Vagina (tissue), 2 donors: ENCODE data around the gene ACOT13.
"Not testable (repeated sequence)": the region's sequence is repeated elsewhere in the genome, so short reads cannot be mapped to it uniquely, and the experiment has no call there.

Source experiments
- CTCF ChIP-seq, 3 experiments: fragments of 450-650 bp in 2 of 3; fragments of 200-600 bp in 1 of 3; sonication (generic) in 1 of 3; IDR thresholded peaks; one replicate each; pipeline ENCODE4 v1.5.1; 2017 to 2019; ENCODE audit warnings: antibody characterized with exemption in 3 of 3, mild to moderate bottlenecking in 2 of 3, moderate library complexity in 2 of 3
- POLR2A ChIP-seq, 2 donors: fragments of 450-650 bp; IDR thresholded peaks; one replicate each; pipeline ENCODE4 v1.6.1; 2017; ENCODE audit warnings: antibody characterized with exemption in 2 of 2, mild to moderate bottlenecking in 2 of 2, moderate library complexity in 2 of 2

GRCh38 chr6:24716602-24717148 lies 49.8 kb downstream of the ACOT13 start:
- not testable (repeated sequence) for TF ChIP-seq CTCF, POLR2A (IDR thresholded peaks at IDR 0.05)
